Ovary (tissue), 3 donors: Measurements from ENCODE around the gene NFASC.

Experiments
- POLR2A ChIP-seq: fragments of 450-650 bp; IDR thresholded peaks from one replicate; pipeline ENCODE4 v1.6.1; 2017; ENCODE audit warnings: antibody characterized with exemption, mild to moderate bottlenecking, moderate library complexity
- TF ChIP-seq, protein P1 (sequence below), 3 donors: fragments of 450-650 bp in 2 of 3; fragments of 200-600 bp in 1 of 3; IDR thresholded peaks; one replicate each; pipeline versions ENCODE4 v1.5.1 to v1.8.0; 2016 to 2022; ENCODE audit warnings: antibody characterized with exemption in 3 of 3, mild to moderate bottlenecking in 1 of 3
- donor health status: DM: no; HTN: no; CAD: no.

DNA sequence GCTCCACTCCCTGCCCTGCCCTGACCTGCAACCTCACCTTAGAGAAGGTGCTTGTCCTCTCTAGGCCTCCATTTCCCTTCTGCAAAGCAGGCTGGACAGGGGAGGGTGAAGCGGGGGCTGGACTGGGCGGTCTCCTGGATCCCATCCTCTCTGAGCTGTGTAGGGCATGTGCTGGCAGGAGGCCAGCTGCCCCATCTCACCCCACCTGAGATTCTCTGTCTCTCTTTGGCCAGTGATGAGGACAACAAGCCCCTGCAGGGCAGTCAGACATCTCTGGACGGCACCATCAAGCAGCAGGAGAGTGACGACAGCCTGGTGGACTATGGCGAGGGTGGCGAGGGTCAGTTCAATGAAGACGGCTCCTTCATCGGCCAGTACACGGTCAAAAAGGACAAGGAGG is 145.4 kb downstream of the NFASC start:
- TF ChIP-seq, protein P1, sequence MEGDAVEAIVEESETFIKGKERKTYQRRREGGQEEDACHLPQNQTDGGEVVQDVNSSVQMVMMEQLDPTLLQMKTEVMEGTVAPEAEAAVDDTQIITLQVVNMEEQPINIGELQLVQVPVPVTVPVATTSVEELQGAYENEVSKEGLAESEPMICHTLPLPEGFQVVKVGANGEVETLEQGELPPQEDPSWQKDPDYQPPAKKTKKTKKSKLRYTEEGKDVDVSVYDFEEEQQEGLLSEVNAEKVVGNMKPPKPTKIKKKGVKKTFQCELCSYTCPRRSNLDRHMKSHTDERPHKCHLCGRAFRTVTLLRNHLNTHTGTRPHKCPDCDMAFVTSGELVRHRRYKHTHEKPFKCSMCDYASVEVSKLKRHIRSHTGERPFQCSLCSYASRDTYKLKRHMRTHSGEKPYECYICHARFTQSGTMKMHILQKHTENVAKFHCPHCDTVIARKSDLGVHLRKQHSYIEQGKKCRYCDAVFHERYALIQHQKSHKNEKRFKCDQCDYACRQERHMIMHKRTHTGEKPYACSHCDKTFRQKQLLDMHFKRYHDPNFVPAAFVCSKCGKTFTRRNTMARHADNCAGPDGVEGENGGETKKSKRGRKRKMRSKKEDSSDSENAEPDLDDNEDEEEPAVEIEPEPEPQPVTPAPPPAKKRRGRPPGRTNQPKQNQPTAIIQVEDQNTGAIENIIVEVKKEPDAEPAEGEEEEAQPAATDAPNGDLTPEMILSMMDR (IDR thresholded peaks at IDR 0.05), result no peak
- no peak for TF ChIP-seq POLR2A
